HEK293T (cell line): Measurements from ENCODE around the gene NFYA.

Experiments
- ARNT ChIP-seq: fragments of 450-650 bp; IDR thresholded peaks from 2 replicates; pipeline ENCODE4 v1.6.1; 2017; ENCODE audit warnings: mild to moderate bottlenecking
- L3MBTL2 ChIP-seq: fragments of 450-650 bp; conservative IDR thresholded peaks from 2 replicates; pipeline ENCODE4 v1.6.1; 2016; ENCODE audit warnings: mild to moderate bottlenecking
- ZNF384 ChIP-seq: fragments of 450-650 bp; IDR thresholded peaks from 2 replicates; pipeline ENCODE4 v1.6.1; 2016

DNA sequence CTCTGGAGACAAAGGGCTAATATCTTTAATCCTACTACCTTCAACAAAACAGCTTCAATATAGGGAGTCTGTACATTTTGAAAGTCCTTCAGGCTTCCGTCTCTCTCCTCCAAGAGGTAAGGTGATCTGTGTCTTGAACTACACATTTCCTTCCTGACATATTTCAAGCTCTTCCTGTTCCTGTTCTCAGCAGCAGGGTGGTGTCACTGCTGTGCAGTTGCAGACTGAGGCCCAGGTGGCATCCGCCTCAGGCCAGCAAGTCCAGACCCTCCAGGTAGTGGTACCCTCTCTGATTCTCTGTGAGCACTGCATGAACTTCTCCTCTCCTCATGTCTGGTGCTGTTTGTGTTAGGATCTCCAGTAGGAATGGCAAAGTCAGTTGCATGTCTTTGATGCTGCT lies 7.8 kb downstream of the NFYA start:
- TF ChIP-seq ZNF384 (no peak), ARNT (no peak), L3MBTL2 (no peak)
